ENCODE measurements around the gene POTEM. TPM values are rescaled to one million over a fixed set of nuclear protein-coding genes. Genes with fewer than 3 reads are reported as not detected.
"Not testable (repeated sequence)": the region's sequence is repeated elsewhere in the genome, so short reads cannot be mapped to it uniquely, and the experiment has no call there.

Gene POTEM
- not detected for polyA plus RNA-seq (2013, experiment 1 of 2; ENCODE audit: insufficient read length)
- polyA plus RNA-seq (2013, experiment 2 of 2; ENCODE audit: insufficient read length) = not detected

DNA sequence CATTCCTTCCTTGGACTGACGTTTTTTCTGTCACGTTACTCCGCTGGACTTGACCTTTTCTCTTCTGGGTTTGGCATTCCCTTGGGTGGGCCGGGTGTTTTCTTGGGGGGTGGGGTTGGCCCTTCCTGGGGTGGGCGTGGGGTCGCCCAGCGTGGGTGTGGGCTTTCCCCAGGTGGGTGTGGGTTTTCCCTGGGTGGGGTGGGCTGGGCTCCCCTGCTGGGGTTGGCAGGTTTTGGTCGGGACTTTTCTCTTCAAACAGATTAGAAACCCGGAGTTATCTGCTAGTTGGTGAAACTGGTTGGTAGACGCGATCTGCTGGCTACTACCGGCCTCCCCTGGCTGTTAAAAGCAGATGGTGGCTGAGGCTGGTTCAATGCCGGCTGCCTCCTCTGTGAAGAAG is at the start of gene POTEM:
POTEM (plus strand) TSS at position 301 of the 400 bp plus-strand sequence; CDS start at position 353, 52 bp downstream.
- DNase-seq = not testable (repeated sequence)

DNA sequence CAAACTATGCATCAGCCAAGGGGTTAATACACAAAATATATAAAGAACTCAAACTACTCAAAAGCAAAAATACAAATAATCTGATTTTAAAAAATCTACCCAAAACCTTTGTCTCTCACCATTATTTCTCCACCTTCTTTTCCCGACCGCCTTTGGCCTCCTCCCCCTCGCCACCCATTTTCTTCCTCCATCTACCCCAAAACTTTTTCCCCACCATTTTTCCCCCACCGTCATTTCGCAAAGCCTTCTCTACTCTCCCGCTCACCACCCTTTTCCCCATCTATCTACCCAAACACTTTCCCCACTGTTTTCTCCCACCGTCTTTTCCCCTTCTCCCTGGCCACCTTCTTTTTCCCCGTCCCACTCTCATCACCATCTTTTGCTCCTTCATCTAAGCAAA is 48.9 kb upstream of the POTEM start:
- DNase-seq = not testable (repeated sequence)

DNA sequence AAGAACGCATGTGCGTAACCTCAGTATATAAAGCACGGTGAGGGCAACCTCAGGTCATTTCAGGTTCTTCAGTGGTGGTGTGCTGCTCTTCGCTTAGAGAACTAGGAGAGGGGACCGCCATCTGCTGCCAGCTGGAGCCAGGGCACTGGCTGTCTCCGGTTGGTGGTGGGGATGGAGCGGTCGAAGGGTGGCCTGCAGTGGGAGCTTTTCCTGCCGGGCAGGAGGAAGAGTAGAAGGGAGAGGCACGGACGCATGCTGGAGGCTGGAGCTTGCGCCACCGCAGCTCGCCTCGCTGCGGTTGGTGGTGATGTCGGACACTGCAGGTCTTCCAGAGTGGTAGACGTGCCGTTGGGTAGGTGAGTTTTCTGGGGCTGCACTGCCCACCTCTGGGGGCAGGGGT is 47.2 kb upstream of the POTEM start:
- not testable (repeated sequence) for DNase-seq

DNA sequence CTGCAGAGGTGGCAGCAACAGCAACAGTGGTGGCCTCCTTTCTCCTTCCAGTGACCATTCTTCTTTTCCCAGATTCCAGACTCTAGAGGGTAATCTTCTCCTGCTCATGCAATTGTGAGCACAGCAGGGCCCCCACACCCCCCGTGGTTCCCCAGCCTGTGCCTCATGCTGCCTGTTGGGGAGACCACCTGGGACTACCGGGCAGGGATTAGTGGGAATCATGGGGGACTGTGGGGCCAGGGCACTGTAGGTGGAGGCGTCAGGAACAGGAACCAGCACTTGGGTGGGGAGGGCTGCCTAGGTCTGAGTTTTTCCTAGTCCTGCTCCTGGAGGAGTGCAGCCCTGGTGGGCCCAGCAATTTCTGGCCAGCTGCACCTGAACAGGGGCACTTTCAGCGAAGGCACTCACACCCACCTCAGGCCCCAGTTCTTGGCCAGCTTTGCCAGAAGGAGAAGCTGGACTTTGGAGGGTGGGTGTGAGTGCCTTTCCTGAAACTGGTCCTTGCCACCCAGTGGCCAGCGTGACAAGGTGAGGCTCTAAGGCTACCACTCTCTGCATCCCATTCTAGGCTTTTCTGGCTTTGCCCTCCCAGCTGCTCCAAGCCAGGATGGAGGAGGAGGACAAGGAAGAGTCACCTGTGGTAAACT is 46.1 kb upstream of the POTEM start:
- DNase-seq = not testable (repeated sequence)

DNA sequence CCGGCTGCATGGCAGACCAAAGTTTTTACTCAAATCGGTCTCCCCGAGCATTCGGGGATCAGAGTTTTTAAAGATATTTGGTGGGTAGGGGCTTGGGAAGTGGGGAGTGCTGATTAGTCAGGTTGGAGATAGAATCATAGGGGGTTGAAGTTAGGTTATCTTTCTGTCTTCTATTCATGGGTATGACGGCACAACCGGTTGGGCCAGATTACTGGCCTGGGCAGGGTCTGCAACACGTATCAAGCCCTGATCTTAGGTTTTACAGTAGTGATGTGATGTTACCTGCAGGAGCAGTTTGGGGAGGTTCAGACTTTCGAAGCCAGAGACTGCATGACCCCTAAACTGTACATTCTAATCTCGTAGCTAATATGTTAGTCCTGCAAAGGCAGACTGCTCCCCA is 30.4 kb upstream of the POTEM start:
- DNase-seq = not testable (repeated sequence)

DNA sequence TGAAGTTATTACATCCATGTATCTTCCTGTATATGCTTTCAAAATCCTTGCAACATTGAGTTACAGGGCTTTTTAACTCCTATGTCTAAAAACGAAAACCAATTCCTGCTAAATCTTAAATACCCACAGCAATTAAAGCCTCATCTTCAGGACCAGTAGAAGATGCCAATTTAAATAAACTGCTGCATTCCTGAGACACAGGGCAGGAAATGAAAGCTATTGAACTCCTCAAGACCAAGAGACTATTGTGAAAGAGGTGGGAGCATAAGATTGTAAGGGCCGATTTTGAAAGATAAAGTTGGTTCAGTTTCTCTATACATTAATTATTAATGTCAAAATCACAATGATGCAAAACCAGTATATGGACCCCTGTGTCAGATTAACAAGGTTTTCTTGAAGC is 28.5 kb upstream of the POTEM start:
- not testable (repeated sequence) for DNase-seq

DNA sequence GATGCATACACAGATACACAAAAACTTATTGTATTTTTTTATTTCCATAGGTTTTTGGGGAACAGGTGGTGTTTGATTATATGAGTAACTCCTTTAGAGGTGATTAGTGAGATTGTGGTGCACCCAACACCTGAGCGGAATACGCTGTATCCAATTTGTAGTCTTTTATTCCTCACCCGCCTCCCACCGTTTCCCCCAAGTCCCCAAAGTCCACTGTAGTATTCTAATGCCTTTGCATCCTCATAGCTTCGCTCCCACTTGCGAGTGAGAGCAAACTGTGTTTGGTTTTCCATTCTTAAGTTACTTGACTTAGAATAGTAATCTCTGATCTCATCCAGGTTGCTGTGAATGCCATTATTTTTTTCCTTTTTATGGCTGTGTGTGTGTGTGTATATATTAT is 17.3 kb upstream of the POTEM start:
- not testable (repeated sequence) for DNase-seq

DNA sequence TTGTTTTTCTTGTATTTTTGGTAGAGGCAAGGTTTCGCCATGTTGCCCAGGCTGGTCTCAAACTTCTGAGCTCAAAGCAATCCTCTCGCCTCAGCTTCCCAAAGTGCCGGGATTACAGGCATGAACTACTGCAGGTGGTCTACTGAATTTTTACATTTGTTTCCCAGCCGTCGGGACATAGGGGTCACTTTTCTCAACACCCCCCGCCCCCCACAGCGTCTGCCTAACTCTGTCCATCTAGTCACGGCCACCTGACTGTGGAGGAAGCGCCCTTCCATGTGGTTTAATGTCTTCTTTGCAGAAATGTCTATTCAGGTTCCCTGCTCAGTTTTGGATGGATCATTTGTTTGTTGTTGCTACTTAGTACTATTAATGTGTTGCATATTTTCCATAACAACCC is 14.1 kb upstream of the POTEM start:
- not testable (repeated sequence) for DNase-seq

DNA sequence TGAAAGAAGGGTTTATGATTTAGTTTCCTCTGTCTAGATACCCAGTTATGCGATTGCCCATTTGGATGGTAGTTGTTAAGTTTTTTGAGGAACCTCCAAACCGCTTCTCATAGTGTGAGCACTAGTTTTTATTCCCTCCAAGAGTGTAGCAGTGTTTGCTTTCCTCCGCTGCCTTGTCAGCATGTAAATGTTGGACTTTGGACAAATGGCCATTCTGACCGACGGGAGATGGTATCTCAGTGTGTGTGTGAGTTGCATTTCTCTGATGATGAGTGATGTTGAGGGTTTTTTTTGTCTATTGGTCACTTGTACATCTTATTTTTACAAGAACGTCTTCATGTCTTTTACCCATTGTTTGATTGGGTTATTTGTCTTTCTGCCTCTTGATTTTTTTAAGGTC is 11.4 kb upstream of the POTEM start:
- not testable (repeated sequence) for DNase-seq

DNA sequence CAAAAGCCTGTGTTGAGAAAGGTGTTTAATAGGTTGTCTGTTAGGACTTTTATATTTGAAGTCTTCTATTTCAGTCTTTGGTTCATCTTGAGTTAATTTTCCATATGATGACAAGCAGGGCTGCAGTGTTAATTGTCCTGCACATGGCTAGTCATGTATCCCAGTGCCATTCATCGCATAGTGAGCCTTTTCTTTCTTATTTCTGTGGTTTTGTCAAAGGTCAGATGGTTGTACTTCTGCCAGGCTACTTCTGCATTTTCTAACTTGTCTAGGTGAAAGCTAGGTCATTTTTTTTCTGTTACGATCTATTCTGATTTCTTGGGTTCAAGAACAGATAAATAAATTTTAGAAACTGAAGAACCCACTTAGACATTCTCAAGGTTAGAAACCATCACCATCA is 5.7 kb upstream of the POTEM start:
- not testable (repeated sequence) for DNase-seq

DNA sequence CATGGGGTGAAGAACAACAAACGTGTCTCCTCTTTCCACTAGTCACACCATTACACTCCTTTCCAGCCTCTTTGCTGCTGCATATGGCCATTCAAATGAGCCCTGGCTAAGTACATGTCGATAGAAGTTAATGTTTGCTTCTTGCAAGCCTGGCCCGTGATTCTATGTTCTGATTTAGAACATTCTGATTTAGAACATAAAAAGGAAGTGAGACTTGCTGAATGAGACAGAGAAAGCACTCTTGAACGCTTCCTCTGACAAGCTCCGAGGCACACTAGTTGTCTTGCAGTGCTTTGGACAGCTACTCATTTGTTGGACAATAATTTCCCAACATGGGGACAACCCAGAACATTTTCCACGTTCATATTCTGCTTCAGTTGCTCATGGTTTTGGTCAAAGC is 5.1 kb upstream of the POTEM start:
- not testable (repeated sequence) for DNase-seq

DNA sequence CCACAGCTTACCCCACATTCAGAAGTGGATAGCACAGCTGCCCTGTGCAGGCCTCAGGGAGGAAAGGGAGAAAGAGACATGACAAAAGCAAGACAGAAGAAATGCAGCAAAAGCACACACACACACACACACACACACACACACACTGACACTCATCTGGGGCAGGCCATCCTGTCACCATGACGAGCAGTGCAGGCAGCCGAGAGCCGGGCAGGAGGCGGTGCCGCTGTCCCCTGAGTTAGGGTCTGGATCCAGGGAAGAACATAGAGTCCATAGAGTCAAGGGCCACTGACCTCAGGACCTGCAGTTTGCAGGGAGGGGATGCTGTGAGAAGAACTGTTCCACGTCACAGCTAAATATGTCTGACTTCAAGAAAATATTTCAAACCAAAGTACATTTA is 4.0 kb upstream of the POTEM start:
- not testable (repeated sequence) for DNase-seq

DNA sequence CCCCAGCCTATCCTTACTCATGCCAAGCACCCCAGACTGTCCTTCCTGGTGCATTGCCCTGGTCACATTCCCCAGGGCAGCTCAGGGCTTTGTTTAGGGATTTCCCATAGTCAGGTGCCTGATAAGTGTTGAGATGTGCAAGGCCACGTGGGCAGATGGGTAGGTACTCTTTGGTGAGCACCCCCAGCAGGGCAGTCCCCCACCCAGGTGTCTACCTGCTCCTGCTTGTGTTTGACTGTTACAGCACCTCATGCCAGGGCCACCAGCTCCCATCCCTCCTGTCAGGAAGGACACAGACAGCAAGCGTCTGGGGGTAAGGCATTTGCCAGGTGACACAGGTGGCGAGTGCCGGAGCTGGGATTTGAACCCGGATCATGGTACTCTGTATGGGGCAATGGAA is 2.4 kb upstream of the POTEM start:
- not testable (repeated sequence) for DNase-seq

DNA sequence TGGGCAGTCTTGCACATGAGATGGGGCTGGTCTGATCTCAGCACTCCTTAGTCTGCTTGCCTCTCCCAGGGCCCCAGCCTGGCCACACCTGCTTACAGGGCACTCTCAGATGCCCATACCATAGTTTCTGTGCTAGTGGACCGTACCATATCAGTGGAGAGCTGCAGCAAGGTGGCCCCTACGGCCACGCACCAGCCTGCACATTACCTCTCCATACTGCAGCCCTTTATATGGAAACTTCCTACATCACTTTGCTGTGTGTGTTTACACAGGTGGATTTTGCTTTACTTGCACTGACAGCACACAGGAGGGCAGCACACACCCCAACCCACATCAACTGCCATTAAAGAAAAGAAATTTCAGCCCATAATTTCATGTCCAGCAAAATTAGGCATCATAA is 35.3 kb downstream of the POTEM start:
- DNase-seq = not testable (repeated sequence)

DNA sequence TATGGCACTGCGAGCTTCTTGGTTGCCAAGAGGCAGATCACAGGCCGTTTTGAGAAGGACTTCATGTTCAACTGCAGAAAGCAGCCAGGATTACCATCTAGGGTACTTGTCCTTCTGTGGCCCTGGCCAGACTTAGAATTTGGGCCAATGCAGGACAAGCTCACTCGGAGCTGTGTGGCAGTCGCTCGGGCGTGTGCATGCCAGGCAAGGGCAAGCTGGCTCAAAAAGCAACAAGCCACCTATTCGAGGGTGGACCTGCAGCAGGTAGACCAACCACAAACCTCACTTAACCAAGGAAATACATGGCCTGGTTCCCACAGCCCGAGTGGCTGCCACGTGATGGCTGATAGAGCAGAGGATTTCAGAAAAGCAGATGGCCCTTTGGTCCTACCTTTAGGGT is 39.3 kb downstream of the POTEM start:
- DNase-seq = not testable (repeated sequence)

DNA sequence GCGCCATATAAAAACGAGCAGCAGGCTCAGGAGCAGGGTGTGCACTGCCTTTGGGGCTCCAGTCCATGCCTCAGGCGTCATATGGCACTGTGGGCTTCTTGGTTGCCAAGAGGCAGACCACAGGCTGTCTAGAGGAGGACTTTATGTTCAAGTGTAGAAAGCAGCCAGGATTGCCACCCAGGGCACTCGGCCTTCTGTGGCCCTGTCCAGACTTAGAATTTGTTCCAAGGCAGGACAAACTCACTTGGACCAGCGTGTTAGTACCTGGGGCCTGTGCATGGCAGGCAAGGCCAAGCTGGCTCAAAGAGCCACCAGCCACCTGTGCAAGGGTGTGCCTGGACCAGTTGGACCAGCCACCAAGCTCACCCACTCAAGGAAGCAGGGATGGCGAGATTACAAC is 40.4 kb downstream of the POTEM start:
- DNase-seq = not testable (repeated sequence)

DNA sequence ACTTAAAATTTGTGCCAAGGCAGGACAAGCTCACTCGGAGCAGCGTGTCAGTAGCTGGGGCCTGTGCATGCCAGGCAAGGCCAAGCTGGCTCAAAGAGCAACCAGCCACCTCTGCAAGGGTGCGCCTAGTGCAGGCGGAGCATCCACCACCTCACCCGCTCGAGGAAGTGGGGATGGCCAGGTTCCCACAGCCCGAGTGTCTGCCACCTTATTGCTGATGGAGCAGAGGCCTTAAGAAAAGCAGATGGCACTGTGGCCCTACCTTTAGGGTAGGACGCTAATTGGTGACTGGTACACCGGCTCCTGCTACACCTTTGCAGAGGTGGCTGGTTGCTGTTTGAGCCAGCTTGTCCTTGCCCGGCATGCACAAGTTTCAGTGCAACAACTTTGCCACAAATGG is 43.8 kb downstream of the POTEM start:
- DNase-seq = not testable (repeated sequence)

DNA sequence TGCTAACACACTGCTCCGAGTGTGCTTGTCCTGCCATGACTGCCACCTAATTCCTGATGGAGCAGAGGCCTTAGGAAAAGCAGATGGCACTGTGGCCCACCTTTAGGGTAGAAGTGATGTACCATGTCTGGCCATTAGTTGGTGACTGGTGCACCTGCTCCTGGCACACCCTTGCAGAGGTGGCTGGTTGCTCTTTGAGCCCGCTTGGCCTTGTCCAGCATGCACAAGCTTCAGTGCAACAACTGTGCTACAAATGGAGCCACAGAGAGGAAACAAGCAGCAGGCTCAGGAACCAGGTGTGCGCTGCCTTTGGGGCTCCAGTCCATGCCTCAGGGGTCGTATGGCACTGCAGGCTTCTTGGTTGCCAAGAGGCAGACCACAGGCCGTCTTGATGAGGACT is 44.5 kb downstream of the POTEM start:
- not testable (repeated sequence) for DNase-seq

DNA sequence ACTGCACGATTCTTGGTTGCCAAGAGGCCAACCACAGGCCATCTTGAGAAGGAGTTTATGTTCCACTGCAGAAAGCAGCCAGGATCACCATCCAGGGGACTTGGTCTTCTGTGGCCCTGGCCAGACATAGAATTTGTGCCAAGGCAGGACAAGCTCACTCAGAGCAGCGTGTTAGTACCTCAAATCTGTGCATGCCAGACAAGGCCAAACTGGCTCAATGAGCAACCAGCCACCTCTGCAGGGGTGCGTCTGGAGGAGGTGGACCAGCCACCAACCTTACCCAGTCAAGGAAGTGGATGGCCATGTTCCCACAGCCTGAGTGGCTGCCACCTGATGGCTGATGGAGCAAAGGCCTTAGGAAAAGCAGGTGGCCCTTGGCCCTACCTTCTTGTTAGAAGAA is 48.0 kb downstream of the POTEM start:
- not testable (repeated sequence) for DNase-seq

DNA sequence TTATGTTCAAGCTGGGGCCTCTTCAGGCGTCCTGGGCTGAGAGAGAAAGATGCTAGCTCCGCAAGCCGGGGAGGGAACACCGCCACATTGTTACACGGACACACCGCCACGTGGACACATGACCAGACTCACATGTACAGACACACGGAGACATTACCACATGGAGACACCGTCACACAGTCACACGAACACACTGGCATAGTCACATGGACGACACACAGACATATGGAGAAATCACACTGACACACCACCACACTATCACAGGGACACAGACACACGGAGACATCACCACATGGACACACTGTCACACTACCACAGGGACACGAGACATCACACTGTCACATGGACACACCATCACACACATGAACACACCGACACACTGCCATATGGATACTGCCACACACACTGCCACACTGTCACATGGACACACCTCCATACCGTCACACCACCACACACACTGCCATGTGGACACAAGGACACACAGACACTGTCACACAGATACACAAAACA is 57.9 kb downstream of the POTEM start:
- not testable (repeated sequence) for DNase-seq

DNA sequence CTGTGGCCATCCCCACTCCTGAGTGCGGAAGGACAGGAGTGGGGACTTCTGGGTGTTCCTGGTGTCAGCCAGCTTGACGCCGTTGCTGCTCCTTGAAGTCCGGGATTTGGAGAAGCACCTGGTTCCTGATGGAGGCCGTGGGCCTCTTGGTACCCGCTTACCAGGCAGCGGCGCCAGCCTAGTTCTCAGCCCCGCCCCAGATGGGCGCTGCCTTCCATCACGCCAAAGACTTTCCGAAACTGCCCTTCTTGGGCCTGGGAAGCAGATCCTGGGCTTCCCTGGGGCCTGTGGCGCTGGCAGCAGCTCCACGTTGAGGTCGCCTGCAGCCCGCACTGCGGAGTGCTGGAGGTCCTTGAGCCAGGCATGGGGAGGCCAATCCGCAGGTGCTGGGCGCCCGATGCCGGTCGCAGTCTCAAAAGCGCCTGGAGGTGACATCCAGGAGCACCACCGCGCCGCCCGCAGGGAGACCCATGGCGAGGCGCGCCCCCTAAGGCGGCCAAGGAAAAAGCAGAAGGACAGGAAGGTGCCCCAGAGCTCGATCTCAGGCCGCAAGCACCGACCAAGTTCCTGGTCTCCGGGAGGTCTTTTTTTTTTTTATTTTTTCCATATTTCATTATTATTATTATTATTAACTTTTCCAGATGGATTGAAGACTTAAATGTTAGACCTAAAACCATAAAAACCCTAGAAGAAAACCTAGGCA is 59.6 kb downstream of the POTEM start:
- not testable (repeated sequence) for DNase-seq

DNA sequence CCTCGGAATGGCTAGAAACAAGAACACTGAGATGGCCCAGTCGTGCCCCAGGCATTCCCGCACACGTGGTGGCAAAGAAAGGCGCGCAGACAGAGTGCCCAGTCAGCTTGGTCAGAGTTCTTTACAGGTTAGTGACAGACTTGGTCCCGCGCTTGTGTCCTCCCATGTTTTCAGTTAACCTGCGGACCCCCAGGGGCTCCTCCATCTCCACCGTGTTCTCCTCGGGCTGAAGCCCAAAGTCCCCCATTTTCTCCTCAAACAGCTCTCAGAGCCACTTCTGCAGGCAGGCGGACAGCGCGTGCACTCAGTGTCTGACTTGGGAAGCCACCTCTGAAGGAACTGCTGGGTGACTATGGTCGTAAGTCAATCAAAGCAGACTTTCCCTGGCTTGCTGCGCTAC is 60.7 kb downstream of the POTEM start:
- not testable (repeated sequence) for DNase-seq

DNA sequence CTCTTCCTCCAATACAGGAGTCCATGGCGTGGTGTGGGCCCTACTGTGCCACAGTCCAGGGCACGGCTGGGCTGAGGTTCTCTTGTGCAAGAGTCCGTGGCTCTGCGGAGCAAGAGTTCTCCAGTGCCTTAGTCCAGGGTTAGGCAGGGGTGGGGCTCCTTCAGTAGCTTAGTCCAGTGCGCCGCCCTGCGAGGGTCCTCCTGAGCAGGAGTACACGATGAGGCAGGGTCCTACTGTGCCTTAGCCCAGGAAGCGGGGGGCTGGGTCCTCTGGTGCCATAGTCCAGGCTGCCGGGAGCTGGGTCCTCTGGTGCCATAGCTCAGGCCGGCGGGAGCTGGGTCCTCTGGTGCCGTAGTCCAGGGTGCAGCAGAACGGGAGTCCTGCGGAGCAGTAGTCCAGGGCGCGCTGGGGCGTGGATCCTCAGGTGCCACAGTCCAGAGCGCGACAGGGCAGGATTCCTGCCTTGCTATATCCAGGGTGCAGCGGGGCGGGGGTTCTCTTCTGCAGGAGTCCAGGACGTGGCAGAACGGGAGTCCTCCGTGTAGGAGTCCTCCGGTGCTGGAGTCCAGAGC is 69.7 kb downstream of the POTEM start:
- not testable (repeated sequence) for DNase-seq
